Prostate gland (tissue), 2 donors: Measurements from ENCODE around the gene MYH4.

Experiments used
- CTCF ChIP-seq, 4 experiments: fragments of 200-600 bp in 2 of 4; fragments of 450-650 bp in 2 of 4; sonication (generic) in 2 of 4; IDR thresholded peaks; 1 replicate in 3 of 4; 2 replicates in 1 of 4; pipeline ENCODE4 v1.5.1; 2016 to 2019; ENCODE audit warnings: antibody characterized with exemption in 4 of 4, mild to moderate bottlenecking in 2 of 4, moderate library complexity in 2 of 4
- POLR2A ChIP-seq: fragments of 450-650 bp; IDR thresholded peaks from one replicate; pipeline ENCODE4 v1.6.1; 2016; ENCODE audit warnings: antibody characterized with exemption, mild to moderate bottlenecking

GRCh38 chr17:10477701-10478100 lies 8.3 kb upstream of the MYH4 start:
- TF ChIP-seq CTCF (IDR thresholded peaks at IDR 0.05), result no peak
- TF ChIP-seq POLR2A, result no peak
